Measurements from ENCODE around the gene SRD5A1. TPM values are rescaled to one million over a fixed set of nuclear protein-coding genes. Genes with fewer than 3 reads are reported as not detected.

SRD5A1 gene
- total RNA-seq, 3 donors from 2014 or later (not counting 1 experiment from before 2014, with no cell fraction given), result 6.5 to 11.0 (median 7.8) TPM

DNA sequence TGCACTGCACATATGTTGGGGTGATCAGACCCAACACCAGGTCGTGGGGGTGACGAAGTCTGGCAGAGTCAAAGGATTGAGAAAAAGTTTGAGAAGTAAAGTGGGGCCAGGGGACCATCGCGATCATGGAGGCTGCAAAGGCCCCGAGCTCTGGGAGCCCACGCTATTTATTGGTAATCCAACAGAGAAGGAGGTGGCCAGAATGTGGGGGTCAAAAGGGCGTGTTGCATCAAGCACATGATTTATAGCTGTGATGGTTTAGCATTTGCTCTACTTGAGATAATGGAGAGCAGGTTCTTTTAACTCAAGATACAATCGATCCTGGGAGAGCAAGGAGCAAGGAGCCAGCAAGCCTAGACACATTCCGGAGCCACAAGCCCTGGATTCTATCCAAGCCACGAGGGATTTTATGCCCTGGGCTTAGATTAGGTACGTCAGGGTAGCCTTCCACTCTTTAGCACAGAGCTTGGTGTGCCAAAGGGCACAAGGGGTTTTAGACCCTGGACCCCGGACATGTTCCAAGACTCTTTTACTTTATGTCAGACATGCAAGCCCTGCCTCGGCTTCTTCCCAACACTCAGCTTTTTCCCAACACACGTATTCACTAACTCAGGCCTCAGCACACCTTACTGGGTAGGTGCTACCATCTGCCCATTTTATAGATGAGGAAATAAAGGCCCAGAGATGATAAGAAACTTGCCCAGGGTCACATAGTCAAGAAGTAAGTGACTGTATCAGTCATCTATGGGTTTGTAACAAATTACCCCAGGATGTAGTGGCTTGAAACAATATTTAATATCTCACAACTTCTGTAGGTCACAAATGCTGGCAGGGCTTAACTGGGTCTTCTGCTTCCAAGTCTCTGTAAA, 39.9 kb upstream of the SRD5A1 start:
- Histone ChIP-seq H3K9me3 (ENCODE audit: control insufficient read depth, insufficient read depth, low read length) (no peaks in the 10 kb centered on the region), H3K4me3 (ENCODE audit: low read length) (no peak overlapping the region), H3K4me1 (ENCODE audit: control insufficient read depth, insufficient read depth, low read length) (no peaks in the 10 kb centered on the region), H3K27me3 (ENCODE audit: control insufficient read depth, insufficient read depth, low read length) (peaks cover 2% of the 10 kb centered on the region), H3K27ac (ENCODE audit: low read length) (no peak overlapping the region), H3K36me3 (ENCODE audit: control insufficient read depth, insufficient read depth, low read length) (peaks cover 7% of the 10 kb centered on the region)
- Mint-ChIP-seq H3K4me1 (peaks cover 4 to 7% of the 10 kb centered on the region in 2 donors), H3K36me3 (peaks cover 14% of the 10 kb centered on the region), H3K27ac (no peak overlapping the region), H3K4me3 (no peak overlapping the region), H3K27me3 (ENCODE audit: low read depth in 2 of 2) (peaks cover 7 to 9% of the 10 kb centered on the region in 2 donors), H3K9me3 (no peaks in the 10 kb centered on the region)
- intact Hi-C loops (cut with micrococcal nuclease), result no loop called here
- no peak for ATAC-seq
- no peak for DNase-seq
- WGBS (ENCODE audit: insufficient coverage), result 86% methylated on average over 13 of the region's 14 CpGs
- TF ChIP-seq, protein P1, sequence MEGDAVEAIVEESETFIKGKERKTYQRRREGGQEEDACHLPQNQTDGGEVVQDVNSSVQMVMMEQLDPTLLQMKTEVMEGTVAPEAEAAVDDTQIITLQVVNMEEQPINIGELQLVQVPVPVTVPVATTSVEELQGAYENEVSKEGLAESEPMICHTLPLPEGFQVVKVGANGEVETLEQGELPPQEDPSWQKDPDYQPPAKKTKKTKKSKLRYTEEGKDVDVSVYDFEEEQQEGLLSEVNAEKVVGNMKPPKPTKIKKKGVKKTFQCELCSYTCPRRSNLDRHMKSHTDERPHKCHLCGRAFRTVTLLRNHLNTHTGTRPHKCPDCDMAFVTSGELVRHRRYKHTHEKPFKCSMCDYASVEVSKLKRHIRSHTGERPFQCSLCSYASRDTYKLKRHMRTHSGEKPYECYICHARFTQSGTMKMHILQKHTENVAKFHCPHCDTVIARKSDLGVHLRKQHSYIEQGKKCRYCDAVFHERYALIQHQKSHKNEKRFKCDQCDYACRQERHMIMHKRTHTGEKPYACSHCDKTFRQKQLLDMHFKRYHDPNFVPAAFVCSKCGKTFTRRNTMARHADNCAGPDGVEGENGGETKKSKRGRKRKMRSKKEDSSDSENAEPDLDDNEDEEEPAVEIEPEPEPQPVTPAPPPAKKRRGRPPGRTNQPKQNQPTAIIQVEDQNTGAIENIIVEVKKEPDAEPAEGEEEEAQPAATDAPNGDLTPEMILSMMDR (IDR thresholded peaks at IDR 0.05), result no peak

DNA sequence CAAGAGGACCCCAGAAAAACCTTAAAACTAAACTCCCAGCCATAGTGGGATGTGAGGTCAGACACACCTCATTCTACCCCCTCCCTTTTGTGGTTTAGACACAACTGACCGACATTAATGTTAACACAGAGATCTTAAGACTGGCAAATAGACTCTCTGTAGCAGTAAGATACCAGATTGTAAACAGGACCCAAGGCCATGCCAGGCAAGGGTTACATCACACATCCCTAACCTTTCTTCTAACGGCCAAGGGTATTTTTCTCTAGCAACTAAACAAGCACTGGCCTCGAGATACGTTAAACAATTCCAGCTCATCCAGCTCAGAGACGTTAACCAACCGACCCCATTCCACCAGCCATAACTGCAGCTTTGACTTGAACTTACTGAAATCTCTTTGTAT, 39.2 kb upstream of the SRD5A1 start:
- peaks cover 2% of the 10 kb centered on the region for H3K27me3 ChIP-seq (ENCODE audit: control insufficient read depth, insufficient read depth, low read length)
- DNase-seq (no peak), ATAC-seq (no peak)
- WGBS (ENCODE audit: insufficient coverage), result 94% methylated on average over 6 of the region's 6 CpGs
- TF ChIP-seq, protein P1 (IDR thresholded peaks at IDR 0.05), result no peak
- no peak overlapping the region for H3K27ac Mint-ChIP-seq
- no peaks in the 10 kb centered on the region for H3K9me3 Mint-ChIP-seq
- peaks cover 13% of the 10 kb centered on the region for H3K36me3 ChIP-seq (ENCODE audit: control insufficient read depth, insufficient read depth, low read length)
- H3K27ac ChIP-seq (ENCODE audit: low read length), result no peak overlapping the region
- intact Hi-C loops (cut with micrococcal nuclease), result no loop called here
- H3K9me3 ChIP-seq (ENCODE audit: control insufficient read depth, insufficient read depth, low read length), result no peaks in the 10 kb centered on the region
- H3K4me1 ChIP-seq (ENCODE audit: control insufficient read depth, insufficient read depth, low read length), result no peaks in the 10 kb centered on the region
- no peak overlapping the region for H3K4me3 Mint-ChIP-seq
- peaks cover 7 to 9% of the 10 kb centered on the region in 2 donors for H3K27me3 Mint-ChIP-seq (ENCODE audit: low read depth in 2 of 2)
- H3K36me3 Mint-ChIP-seq, result peaks cover 14% of the 10 kb centered on the region
- H3K4me1 Mint-ChIP-seq, result peaks cover 4 to 12% of the 10 kb centered on the region in 2 donors
- H3K4me3 ChIP-seq (ENCODE audit: low read length), result no peak overlapping the region

DNA sequence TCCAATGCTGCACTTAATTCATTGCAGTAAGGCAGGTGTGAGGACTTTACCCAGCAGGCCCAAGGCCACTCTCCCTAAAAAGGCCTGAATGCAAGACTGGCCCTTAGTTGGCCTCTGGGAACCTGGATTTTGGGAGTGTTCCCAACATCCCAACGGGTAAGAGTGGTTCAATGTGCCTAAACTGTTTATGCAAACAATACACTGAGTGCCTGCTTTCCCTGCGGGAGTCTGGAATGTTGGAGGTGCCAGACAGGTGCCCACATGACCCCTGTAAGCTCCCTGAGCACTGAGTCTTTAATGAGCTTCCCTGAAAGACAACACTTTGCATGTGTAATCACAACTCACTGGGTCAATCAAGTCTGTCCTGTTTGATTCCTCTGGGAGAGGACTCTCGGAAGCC, 37.8 kb upstream of the SRD5A1 start:
- intact Hi-C loops (cut with micrococcal nuclease), result no loop called here
- no peak for ATAC-seq
- no peaks in the 10 kb centered on the region for H3K4me1 ChIP-seq (ENCODE audit: control insufficient read depth, insufficient read depth, low read length)
- H3K9me3 ChIP-seq (ENCODE audit: control insufficient read depth, insufficient read depth, low read length), result no peaks in the 10 kb centered on the region
- Mint-ChIP-seq H3K4me1 (peaks cover 4 to 12% of the 10 kb centered on the region in 2 donors), H3K27ac (no peak overlapping the region), H3K4me3 (no peak overlapping the region), H3K36me3 (peaks cover 23% of the 10 kb centered on the region), H3K9me3 (no peaks in the 10 kb centered on the region), H3K27me3 (ENCODE audit: low read depth in 2 of 2) (peaks cover 0 to 3% of the 10 kb centered on the region in 2 donors)
- TF ChIP-seq, protein P1 (IDR thresholded peaks at IDR 0.05), result no peak
- H3K27me3 ChIP-seq (ENCODE audit: control insufficient read depth, insufficient read depth, low read length), result peaks cover 2% of the 10 kb centered on the region
- no peak for DNase-seq
- WGBS (ENCODE audit: insufficient coverage), result 95% methylated on average over 3 of the region's 3 CpGs
- no peak overlapping the region for H3K27ac ChIP-seq (ENCODE audit: low read length)
- no peak overlapping the region for H3K4me3 ChIP-seq (ENCODE audit: low read length)
- H3K36me3 ChIP-seq (ENCODE audit: control insufficient read depth, insufficient read depth, low read length), result peaks cover 22% of the 10 kb centered on the region
